Measurements from ENCODE around the gene HMCN2.
A peak's percentile ranks its signal among the peaks of the same experiment; 100 is the strongest.

HMCN2 gene

GRCh38 chr9:130347931-130348330 is 82.4 kb downstream of the HMCN2 start:
- no peak for DNase-seq

GRCh38 chr9:130348341-130348740 is 82.8 kb downstream of the HMCN2 start:
- DNase-seq: no peak

- DNase-seq: no peak
Measured at GRCh38 chr9:130348881-130349280, 83.3 kb downstream of the HMCN2 start.

GRCh38 chr9:130349398-130349797 is 83.8 kb downstream of the HMCN2 start:
- DNase-seq: no peak

GRCh38 chr9:130351343-130351742 is 85.8 kb downstream of the HMCN2 start:
- no peak for DNase-seq

- no peak for DNase-seq
Measured at GRCh38 chr9:130352081-130352480, 86.5 kb downstream of the HMCN2 start.

GRCh38 chr9:130352586-130353285 is 87.2 kb downstream of the HMCN2 start:
- DNase-seq: no peak

GRCh38 chr9:130354378-130354777 is 88.8 kb downstream of the HMCN2 start:
- no peak for DNase-seq

GRCh38 chr9:130354806-130355205 is 89.2 kb downstream of the HMCN2 start:
- no peak for DNase-seq

- no peak for DNase-seq
Measured at GRCh38 chr9:130356033-130356432, 90.5 kb downstream of the HMCN2 start.

- no peak for DNase-seq
Measured at GRCh38 chr9:130356877-130357584, 91.5 kb downstream of the HMCN2 start.

- DNase-seq: no peak
Measured at GRCh38 chr9:130358928-130359327, 93.4 kb downstream of the HMCN2 start.

- DNase-seq: no peak
Measured at GRCh38 chr9:130359819-130360218, 94.3 kb downstream of the HMCN2 start.

GRCh38 chr9:130360672-130361071 is 95.1 kb downstream of the HMCN2 start:
- DNase-seq: no peak

GRCh38 chr9:130361873-130362362 is 96.4 kb downstream of the HMCN2 start:
- no peak for DNase-seq

- no peak for DNase-seq
Measured at GRCh38 chr9:130362691-130363090, 97.1 kb downstream of the HMCN2 start.

- no peak for DNase-seq
Measured at GRCh38 chr9:130363755-130364404, 98.3 kb downstream of the HMCN2 start.

- no peak for DNase-seq
Measured at GRCh38 chr9:130364619-130365322, 99.2 kb downstream of the HMCN2 start.

GRCh38 chr9:130365323-130365721 is 99.8 kb downstream of the HMCN2 start:
- no peak for DNase-seq

- DNase-seq: no peak
Measured at GRCh38 chr9:130366072-130366471, 100.5 kb downstream of the HMCN2 start.

- DNase-seq: no peak
Measured at GRCh38 chr9:130366888-130367550, 101.5 kb downstream of the HMCN2 start.

- peak; percentile 17 to 32 for DNase-seq
Measured at GRCh38 chr9:130368631-130369103, 103.1 kb downstream of the HMCN2 start.

- DNase-seq: no peak
Measured at GRCh38 chr9:130370226-130370625, 104.7 kb downstream of the HMCN2 start.
